LNCAP (cell line): ENCODE data around the gene TMEM138.

ENCODE experiments used
- CTCF ChIP-seq: fragments of 450-650 bp; IDR thresholded peaks from 2 replicates; pipeline ENCODE4 v1.5.1; 2017; ENCODE audit warnings: mild to moderate bottlenecking

The TMEM138 gene

GRCh38 chr11:61404641-61405040 lies 42.5 kb downstream of the TMEM138 start:
- TF ChIP-seq CTCF: no peak

- TF ChIP-seq CTCF: no peak
These were observed 43.9 kb downstream of the TMEM138 start for GRCh38 chr11:61406067-61406466.

GRCh38 chr11:61406991-61407728 lies 45.0 kb downstream of the TMEM138 start:
- TF ChIP-seq CTCF: no peak

- TF ChIP-seq CTCF: no peak
These were observed 49.4 kb downstream of the TMEM138 start for GRCh38 chr11:61411589-61411988.

- no peak for TF ChIP-seq CTCF
These were observed 51.3 kb downstream of the TMEM138 start for GRCh38 chr11:61413496-61413895.

GRCh38 chr11:61414547-61414946 lies 52.4 kb downstream of the TMEM138 start:
- no peak for TF ChIP-seq CTCF

GRCh38 chr11:61415381-61415780 lies 53.2 kb downstream of the TMEM138 start:
- TF ChIP-seq CTCF: no peak

GRCh38 chr11:61416941-61417340 lies 54.8 kb downstream of the TMEM138 start:
- TF ChIP-seq CTCF: no peak
